ENCODE results near the gene TSHZ2. TPM values are rescaled to one million over a fixed set of nuclear protein-coding genes. Genes with fewer than 3 reads are reported as not detected.
"Not testable (repeated sequence)": the region's sequence is repeated elsewhere in the genome, so short reads cannot be mapped to it uniquely, and the experiment has no call there.

Gene TSHZ2
- total RNA-seq, 4 donors from 2014 or later, result 35.6 to 83.5 (median 48.8) TPM

- DNase-seq (ENCODE audit: low spot score) (no peak), ATAC-seq (ENCODE audit: low FRiP score) (no peak)
- TF ChIP-seq, protein P1, sequence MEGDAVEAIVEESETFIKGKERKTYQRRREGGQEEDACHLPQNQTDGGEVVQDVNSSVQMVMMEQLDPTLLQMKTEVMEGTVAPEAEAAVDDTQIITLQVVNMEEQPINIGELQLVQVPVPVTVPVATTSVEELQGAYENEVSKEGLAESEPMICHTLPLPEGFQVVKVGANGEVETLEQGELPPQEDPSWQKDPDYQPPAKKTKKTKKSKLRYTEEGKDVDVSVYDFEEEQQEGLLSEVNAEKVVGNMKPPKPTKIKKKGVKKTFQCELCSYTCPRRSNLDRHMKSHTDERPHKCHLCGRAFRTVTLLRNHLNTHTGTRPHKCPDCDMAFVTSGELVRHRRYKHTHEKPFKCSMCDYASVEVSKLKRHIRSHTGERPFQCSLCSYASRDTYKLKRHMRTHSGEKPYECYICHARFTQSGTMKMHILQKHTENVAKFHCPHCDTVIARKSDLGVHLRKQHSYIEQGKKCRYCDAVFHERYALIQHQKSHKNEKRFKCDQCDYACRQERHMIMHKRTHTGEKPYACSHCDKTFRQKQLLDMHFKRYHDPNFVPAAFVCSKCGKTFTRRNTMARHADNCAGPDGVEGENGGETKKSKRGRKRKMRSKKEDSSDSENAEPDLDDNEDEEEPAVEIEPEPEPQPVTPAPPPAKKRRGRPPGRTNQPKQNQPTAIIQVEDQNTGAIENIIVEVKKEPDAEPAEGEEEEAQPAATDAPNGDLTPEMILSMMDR (IDR thresholded peaks at IDR 0.05), result no peak
Measured at GRCh38 chr20:53494753-53495152, 522.6 kb downstream of the TSHZ2 start.

GRCh38 chr20:53495398-53496092, 523.4 kb downstream of the TSHZ2 start:
- TF ChIP-seq, protein P1 (IDR thresholded peaks at IDR 0.05), result no peak
- DNase-seq (ENCODE audit: low spot score) (no peak), ATAC-seq (ENCODE audit: low FRiP score) (no peak)

GRCh38 chr20:53497246-53497645, 525.1 kb downstream of the TSHZ2 start:
- no peak for ATAC-seq (ENCODE audit: low FRiP score)
- TF ChIP-seq, protein P1 (IDR thresholded peaks at IDR 0.05), result no peak
- no peak for DNase-seq (ENCODE audit: low spot score)

- no peak for ATAC-seq (ENCODE audit: low FRiP score)
- DNase-seq (ENCODE audit: low spot score), result no peak
- TF ChIP-seq, protein P1 (IDR thresholded peaks at IDR 0.05), result no peak
Measured at GRCh38 chr20:53498341-53498740, 526.2 kb downstream of the TSHZ2 start.

DNA sequence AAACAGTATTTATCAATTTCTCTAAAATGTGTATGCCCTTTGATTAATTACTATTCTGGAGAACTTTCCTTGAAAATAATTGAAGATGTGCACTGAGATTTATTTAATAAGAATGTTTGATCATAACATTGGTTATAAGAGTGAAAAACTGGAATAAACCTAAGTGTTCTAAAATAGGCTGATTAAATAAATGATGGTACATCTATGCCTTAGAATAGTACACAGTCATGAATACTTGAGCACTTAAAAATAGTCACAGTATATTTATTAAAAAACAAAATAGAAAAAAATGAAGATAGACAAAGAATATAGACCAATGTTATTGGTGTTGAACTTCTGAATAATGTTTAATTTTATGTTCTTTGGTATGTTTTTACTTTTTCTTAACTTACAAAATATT, 528.5 kb downstream of the TSHZ2 start:
- ATAC-seq (ENCODE audit: low FRiP score), result no peak
- DNase-seq (ENCODE audit: low spot score), result no peak
- TF ChIP-seq, protein P1 (IDR thresholded peaks at IDR 0.05), result no peak

- TF ChIP-seq, protein P1 (IDR thresholded peaks at IDR 0.05), result no peak
Measured at GRCh38 chr20:53502820-53503219, 530.7 kb downstream of the TSHZ2 start.

GRCh38 chr20:53503517-53503919, 531.4 kb downstream of the TSHZ2 start:
- ATAC-seq (ENCODE audit: low FRiP score), result no peak
- TF ChIP-seq, protein P1 (IDR thresholded peaks at IDR 0.05), result no peak

More at GRCh38 chr20:53502820-53503219, 530.7 kb downstream of the TSHZ2 start:
- ATAC-seq (ENCODE audit: low FRiP score) (no peak), DNase-seq (ENCODE audit: low spot score) (no peak)

DNA sequence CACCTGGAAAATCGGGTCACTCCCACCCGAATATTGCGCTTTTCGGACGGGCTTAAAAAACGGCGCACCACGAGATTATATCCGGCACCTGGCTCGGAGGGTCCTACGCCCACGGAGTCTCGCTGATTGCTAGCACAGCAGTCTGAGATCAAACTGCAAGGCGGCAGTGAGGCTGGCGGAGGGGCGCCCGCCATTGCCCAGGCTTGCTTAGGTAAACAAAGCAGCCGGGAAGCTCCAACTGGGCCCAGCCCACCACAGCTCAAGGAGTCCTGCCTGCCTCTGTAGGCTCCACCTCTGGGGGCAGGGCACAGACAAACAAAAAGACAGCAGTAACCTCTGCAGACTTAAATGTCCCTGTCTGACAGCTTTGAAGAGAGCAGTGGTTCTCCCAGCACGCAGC, 531.9 kb downstream of the TSHZ2 start:
- not testable (repeated sequence) for ATAC-seq (ENCODE audit: low FRiP score); DNase-seq (ENCODE audit: low spot score)

More at GRCh38 chr20:53503517-53503919, 531.4 kb downstream of the TSHZ2 start:
- no peak for DNase-seq (ENCODE audit: low spot score)
